GM19023 (cell line): ENCODE data around the gene TRIP12.
"Not testable (repeated sequence)": the region's sequence is repeated elsewhere in the genome, so short reads cannot be mapped to it uniquely, and the experiment has no call there.

Source experiments
- ATAC-seq: cut with Tn5 transposase; IDR thresholded peaks from one replicate; pipeline ENCODE4 v1.9.1; 2021; ENCODE audit warnings: mild to moderate bottlenecking, moderate library complexity; ENCODE audit not compliant: unreplicated experiment

The TRIP12 gene

DNA sequence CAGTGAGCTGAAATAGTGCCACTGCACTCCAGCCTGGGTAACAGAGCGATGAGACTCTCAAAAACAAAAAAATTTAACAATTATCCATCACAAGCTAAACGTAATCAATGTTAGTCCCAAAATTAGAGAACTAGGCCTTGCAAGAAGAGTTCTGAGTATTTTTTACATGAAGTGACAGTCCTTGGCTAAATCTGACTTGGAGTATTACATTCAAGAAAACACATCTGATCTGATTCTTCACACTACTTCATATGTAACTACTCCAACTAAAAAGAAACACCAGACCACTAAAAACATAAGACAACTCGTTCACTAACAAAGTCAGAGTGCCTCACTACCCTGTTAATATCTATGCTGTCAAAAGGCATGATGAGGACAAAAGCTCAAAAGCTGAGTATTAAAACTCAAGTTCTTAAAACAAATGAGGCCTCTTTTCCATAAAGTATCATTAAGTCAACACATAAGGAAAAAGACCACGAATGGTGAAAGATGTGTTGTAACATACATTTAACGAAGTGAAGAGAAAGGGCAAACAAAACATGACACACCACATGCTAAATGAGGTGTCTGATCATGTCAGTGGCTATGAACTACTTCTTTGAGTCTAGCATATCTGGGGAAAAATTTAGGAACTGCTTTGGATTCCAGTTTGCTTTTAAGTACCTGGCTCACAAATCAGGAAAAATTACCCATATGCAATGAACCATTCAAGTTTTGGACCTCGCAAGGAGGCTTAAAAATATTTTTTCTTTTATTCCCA lies 42.4 kb downstream of the TRIP12 start:
- ATAC-seq: no peak

GRCh38 chr2:229875549-229875948 lies 46.3 kb downstream of the TRIP12 start:
- no peak for ATAC-seq

GRCh38 chr2:229874647-229875046 lies 47.2 kb downstream of the TRIP12 start:
- ATAC-seq: no peak

GRCh38 chr2:229873123-229873581 lies 48.7 kb downstream of the TRIP12 start:
- ATAC-seq: peak; percentile 68

DNA sequence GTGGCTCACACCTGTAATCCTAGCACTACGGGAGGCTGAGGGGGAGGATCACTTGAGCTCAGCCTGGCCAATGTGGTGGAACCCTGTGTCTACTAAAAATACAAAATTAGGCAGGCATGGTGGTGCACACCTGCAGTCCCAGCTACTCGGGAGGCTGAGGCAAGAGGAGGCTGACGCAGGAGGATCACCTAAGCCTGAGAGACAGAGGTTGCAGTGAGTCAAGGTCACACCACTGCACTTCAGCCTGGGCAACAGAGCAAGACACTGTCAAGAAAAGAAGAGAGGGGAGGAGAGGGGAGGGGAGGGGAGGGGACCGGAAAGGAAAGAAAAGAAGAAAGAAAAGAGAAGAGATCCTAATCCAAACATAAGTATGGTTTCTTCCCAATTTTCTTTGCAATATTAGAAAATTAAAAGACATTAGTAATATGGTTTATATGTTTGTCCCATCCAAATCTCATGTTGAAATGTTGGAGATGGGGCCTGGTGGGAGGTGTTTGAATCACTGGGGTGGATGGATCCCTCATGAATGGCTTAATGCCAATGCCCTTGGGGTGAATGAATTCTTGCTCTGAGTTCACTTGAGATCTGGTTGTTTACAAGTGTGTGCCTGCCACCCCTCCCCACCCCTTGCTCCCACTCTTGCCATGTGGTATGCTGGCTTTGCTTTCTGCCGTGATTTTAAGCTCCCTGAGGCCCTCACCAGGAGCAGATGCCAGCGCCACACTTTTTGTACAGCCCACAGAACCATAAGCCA lies 50.7 kb downstream of the TRIP12 start:
- no peak for ATAC-seq

GRCh38 chr2:229869226-229869625 lies 52.6 kb downstream of the TRIP12 start:
- ATAC-seq: no peak

DNA sequence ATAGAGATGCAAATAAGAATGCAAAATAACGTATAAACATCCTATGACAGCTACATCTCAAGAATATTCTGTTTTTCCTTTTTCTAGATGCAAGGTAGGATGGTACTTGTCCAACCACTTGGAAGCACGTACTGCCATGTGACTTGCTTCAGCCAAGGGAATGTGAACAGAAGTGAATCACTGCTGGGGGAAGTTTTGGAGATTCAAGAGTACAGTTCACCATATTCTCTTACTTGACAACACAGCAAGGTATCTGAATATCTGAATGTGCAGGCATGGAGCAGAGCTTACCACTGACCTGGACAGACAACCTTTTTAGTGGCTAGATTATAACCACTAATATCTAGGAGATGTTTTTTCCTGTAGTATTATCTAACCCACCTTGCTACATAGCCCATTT lies 53.0 kb downstream of the TRIP12 start:
- ATAC-seq: no peak

GRCh38 chr2:229865033-229865432 lies 56.8 kb downstream of the TRIP12 start:
- ATAC-seq: no peak

DNA sequence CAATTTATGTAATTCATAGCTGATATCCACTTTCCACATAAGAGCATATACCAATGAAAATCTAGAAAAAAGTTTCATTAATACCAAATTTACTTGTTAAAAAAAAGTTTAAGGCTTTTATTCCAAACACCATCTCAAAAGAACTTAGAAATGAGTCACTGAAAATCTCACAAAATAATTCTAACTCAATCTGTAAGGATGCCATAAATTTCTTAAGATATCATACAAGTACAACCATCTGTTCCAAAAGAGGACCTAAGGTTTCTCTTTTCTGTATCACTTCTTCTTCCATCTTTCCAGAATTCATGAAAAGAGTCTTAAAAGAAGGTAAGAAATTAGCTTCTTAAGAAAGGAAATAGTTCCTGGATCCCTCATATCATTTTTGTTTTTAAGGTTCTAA lies 60.4 kb downstream of the TRIP12 start:
- no peak for ATAC-seq

- ATAC-seq: no peak
Observed at GRCh38 chr2:229860334-229860733, 61.5 kb downstream of the TRIP12 start.

DNA sequence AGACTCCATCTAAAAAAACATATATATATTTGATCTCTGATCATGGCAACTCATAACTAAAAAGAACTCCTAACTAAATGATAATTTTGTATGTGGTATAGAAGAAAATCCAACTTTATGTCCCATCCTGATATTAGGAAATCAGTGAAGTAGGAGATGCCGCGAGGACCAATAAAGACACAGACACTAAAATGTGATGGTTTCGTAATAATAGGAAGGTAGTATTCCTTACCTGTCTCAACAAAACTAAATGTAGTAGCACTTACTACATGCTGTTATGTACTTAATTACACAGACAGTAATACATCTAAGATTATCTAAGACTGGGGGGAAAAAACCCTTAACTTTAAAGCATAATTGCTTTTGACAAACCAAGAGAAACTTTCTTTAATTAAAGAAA lies 63.5 kb downstream of the TRIP12 start:
- no peak for ATAC-seq

DNA sequence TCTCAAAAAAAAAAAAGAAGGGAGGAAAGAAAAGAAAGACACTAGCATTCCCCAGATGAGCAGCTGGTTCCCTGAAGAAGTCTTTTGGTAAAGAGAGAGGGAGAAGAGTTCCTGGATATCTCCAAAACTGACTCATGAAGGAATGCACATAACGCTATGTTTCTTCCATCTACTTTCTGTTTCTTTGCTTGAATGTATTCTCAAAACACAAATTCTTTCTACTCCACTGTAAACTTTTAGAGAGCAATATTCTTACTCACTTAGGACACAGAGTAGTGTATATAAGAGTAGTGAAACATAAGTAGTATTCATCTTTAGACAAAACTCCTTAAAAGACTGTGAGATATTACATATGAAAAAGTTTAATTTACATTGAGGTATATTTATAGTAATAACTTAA lies 64.2 kb downstream of the TRIP12 start:
- no peak for ATAC-seq

- ATAC-seq: peak; percentile 86
Observed at GRCh38 chr2:229856413-229856812, 65.4 kb downstream of the TRIP12 start.

- ATAC-seq: no peak
Observed at GRCh38 chr2:229855116-229855515, 66.7 kb downstream of the TRIP12 start.

GRCh38 chr2:229852565-229852964 lies 69.2 kb downstream of the TRIP12 start:
- ATAC-seq: peak; percentile 70

- no peak for ATAC-seq
Observed at GRCh38 chr2:229851870-229852269, 69.9 kb downstream of the TRIP12 start.

DNA sequence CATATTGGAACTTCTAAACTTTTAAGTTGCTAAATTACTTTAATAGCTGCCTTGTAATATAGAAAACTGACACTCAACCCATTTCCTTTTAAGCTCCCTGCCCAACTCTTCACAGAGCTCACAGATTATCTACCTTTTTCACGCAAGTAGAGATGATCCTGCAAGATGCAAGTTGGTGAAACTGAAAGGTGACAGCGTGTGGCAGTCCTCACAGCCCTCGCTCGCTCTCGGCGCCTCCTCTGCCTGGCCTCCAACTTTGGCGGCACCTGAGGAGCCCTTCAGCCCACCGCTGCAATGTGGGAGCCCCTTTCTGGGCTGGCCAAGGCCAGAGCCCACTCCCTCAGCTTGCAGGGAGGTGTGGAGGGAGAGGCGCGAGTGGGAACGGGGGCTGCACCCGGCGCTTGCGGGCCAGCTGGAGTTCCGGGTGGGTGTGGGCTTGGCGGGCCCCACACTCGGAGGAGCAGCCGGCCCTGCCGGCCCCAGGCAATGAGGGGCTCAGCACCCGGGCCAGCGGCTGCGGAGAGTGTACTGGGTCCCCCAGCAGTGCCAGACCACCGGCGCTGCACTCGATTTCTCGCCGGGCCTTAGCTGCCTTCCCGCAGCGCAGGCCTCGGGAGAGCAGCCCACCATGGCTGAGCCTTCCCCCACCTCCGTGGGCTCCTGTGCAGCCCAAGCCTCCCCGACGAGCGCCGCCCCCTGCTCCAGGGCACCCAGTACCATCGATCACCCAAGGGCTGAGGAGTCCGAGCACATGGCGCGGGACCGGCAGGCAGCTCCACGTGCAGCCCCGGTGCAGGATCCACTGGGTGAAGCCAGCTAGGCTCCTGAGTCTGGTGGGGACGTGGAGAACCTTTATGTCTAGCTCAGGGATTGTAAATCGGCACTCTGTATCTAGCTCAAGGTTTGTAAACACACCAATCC lies 71.2 kb downstream of the TRIP12 start:
- ATAC-seq: not testable (repeated sequence)

- ATAC-seq: no peak
Observed at GRCh38 chr2:229849073-229849472, 72.7 kb downstream of the TRIP12 start.

GRCh38 chr2:229843613-229844012 lies 78.2 kb downstream of the TRIP12 start:
- ATAC-seq: no peak

DNA sequence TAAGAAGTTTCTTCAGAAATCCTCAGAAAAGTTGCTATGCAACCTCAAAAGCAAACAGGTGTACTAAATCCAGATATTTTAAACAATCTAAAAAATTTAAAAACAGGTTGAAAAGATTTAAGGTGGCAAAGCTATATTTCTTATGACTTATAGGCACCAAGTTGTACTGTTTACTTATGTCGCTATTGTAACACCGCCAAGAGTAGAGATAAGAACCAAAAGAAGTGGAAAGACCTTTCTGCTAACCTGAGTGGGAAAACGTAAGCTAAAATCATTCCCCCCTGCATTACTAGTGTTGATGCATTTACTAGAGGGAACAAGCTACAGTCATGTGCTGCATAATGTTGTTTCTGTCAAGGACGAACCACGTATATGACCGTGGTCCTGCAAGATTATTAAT lies 83.1 kb downstream of the TRIP12 start:
- no peak for ATAC-seq

GRCh38 chr2:229836847-229837246 lies 85.0 kb downstream of the TRIP12 start:
- ATAC-seq: no peak
